A549 treated with RU486 at 1 μM for 4 hours (cell line): ENCODE data around the gene OR51E1. TPM values are rescaled to one million over a fixed set of nuclear protein-coding genes. Genes with fewer than 3 reads are reported as not detected.

Experiments used
- total RNA-seq: library from RNA; stranded (reverse); fragments of 200-300 nt; extraction: Qiagen RNA extraction; gene quantifications from 5 replicates; pipeline ENCODE4 v1.2.3, GENCODE V29; 2022; ENCODE audit warnings: low read depth

OR51E1 gene, protein sequence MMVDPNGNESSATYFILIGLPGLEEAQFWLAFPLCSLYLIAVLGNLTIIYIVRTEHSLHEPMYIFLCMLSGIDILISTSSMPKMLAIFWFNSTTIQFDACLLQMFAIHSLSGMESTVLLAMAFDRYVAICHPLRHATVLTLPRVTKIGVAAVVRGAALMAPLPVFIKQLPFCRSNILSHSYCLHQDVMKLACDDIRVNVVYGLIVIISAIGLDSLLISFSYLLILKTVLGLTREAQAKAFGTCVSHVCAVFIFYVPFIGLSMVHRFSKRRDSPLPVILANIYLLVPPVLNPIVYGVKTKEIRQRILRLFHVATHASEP
- total RNA-seq, result not detected in 5 replicates

DNA sequence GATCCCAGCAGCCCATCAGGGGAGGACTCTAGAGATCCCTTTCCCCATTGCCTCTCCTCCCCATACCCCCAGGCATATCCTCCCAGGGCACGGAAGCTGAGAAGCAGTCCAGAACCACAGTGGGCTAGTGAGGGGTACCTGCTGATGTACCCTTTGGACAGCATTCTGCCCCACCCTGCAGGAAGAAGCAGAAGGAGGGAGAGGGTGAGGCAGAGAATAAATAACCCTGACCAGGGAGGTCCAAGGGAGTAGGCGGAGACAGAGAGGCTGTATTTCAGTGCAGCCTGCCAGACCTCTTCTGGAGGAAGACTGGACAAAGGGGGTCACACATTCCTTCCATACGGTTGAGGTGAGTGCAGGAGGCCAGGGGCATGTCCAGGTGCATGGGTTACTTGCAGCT lies at the start of gene OR51E1:
TSS of gene OR51E1 (plus strand) at position 301 of the 400 bp plus-strand sequence. CDS start 8,545 bp downstream, outside the sequence.

DNA sequence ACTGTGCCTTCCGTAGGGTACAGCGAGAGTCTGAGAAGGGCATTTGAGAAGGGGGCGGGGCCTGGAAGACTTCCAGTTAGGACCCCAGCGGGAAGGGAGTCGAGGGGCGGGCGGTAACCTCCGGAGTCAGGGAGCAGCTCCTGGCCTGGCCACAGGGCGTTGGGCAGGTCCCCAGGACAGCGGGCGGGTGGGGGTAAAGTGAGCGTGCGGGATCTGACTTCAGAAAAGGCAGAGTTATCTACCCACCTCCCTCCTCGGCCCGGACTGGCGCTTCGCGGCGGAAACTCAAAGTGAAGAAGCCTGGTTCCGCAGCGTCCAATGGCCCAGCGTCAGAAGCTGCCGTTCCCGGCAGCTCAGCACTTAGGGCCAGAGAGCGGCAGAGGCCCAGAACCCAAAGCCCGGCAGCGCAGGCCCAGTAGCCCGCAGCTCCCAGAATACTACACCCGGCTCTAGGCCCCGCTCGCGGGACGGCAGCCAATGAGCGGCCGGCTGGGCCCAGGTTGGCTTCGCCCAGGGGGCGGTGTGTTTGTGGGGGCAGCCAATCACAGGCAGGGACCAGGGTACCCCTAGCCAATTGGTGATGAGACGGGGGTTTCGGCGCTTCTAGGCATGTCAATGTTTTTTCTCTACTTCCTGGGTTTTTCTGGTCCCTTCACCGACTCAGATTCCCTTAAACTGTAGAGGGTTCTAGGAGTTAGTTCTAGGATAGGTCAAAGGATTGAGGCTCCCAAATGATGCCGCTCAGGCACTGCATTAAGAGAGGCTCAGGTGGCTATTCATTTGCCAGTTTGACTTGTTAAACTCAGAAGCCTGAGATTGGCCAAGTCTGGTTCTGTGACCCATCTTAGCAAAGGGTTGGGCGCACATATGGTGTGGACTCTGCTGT lies 35.8 kb upstream of the OR51E1 start, which contains the start of gene TRIM68:
TSS of gene TRIM68 (minus strand) at position 451 of the 886 bp plus-strand sequence. CDS start 2,727 bp downstream, outside the sequence.

GRCh38 chr11:4636962-4637661 lies 6.7 kb upstream of the OR51E1 start, which contains the start of gene OR51D1:
Gene OR51D1, plus strand, starts transcription at chr11:4637477. Its CDS starts 2,314 bp downstream, at chr11:4639791.

DNA sequence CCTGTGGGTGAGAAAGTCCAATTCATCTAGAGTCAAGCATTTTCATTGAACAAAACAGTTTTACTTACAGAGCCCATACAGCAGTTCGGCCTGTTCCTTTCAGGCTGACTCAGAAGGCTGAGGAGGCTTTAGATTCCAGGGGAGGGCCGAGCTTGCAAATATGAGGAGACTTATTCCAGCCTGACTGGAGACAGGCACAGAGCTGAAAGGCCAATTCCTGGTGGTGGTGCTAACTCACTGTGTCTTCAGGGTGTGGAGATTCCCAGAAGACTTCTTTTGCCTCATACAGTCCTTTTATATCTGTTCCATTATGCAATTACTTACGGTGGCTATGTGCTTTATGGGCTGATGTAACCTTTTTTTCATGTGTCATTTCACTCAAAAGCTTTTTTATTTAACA lies 53.8 kb downstream of the OR51E1 start, which contains the start of gene OR51E2:
TSS of gene OR51E2 (minus strand) at position 269 of the 400 bp plus-strand sequence. CDS start 15,142 bp downstream, outside the sequence.

DNA sequence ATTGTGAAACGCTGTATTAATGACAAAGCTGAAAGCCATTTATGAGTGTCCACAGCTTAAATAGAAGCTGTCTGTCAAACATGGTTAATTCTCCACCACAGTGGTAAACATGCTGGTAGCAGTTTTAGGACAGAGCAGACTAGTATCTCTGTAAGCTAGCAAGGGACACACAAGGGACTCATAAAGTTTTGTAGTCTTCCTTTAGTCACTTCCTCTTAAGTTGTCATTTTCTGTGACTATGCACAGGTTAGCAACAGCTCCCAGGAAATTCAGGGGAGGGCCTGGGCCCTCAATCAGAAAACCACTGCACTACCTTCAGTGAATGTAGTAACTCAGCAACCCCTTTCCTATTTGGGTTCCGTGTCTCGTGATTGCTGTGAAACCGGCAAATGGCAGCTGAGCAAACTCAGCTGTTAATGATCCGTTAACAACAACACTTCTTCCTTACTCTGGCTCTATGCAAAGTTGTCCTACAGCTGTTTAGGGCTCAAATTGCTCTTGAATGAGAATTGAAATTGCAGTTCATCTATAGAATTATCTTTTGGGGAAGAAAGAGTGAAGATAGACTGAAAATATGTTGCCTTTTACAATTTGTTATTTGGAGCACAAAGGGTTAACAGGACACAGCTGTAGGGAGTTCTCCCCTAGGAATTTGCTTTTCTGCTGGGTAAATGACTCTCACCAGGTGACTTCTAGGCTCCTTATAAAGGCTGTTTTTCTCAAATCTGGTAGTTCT lies 60.4 kb downstream of the OR51E1 start, which contains the start of gene MMP26:
TSS of gene MMP26 (plus strand) at position 731 of the 736 bp plus-strand sequence.

Other genes starting within 250 kb of the OR51E1 start
- not detected in 5 replicates for gene OR52K2, start 194.7 kb upstream of the OR51E1 start, total RNA-seq
- gene OR52K1, start 161.3 kb upstream of the OR51E1 start, total RNA-seq, result not detected in 5 replicates
- not detected in 5 replicates for gene OR52M1, start 98.8 kb upstream of the OR51E1 start, total RNA-seq
- gene OR52I2, start 62.2 kb upstream of the OR51E1 start, total RNA-seq, result not detected in 5 replicates
- gene OR52I1, start 49.9 kb upstream of the OR51E1 start, total RNA-seq, result not detected in 5 replicates
- gene TRIM68, start 35.8 kb upstream of the OR51E1 start, total RNA-seq, result 6.9 to 10.7 TPM (median 9.2 TPM) in 5 replicates
- gene OR51D1, start 6.5 kb upstream of the OR51E1 start, total RNA-seq, result not detected in 5 replicates
- not detected in 5 replicates for gene OR51E2, start 53.9 kb downstream of the OR51E1 start, total RNA-seq
- gene MMP26, start 60.8 kb downstream of the OR51E1 start, total RNA-seq, result not detected in 5 replicates
- gene OR51F1, start 126.0 kb downstream of the OR51E1 start, total RNA-seq, result not detected in 5 replicates
- gene OR52R1, start 160.4 kb downstream of the OR51E1 start, total RNA-seq, result not detected in 5 replicates
- not detected in 5 replicates for gene OR51F2, start 177.3 kb downstream of the OR51E1 start, total RNA-seq
- gene OR51S1, start 205.2 kb downstream of the OR51E1 start, total RNA-seq, result not detected in 5 replicates
- not detected in 5 replicates for gene OR51T1, start 237.9 kb downstream of the OR51E1 start, total RNA-seq